Pancreas (tissue), 10 donors: ENCODE measurements around the gene SIRPG. TPM values are rescaled to one million over a fixed set of nuclear protein-coding genes. Genes with fewer than 3 reads are reported as not detected.
"Not testable (repeated sequence)": the region's sequence is repeated elsewhere in the genome, so short reads cannot be mapped to it uniquely, and the experiment has no call there.

ENCODE experiments used
- ATAC-seq, 4 donors: fragments of 200-7000 bp; cut with Tn5 transposase; one replicate each; pipeline versions ENCODE4 v1.8.0 to v1.9.1; 2020; ENCODE audit warnings: mild to moderate bottlenecking in 4 of 4, moderate library complexity in 4 of 4
- DNase-seq, 6 donors: peaks; one replicate each; pipeline ENCODE4 v3.0.0-alpha.2; 2020
- FAIRE-seq: peaks from 2 replicates; lab custom pipeline; 2012; peaks lifted over from hg19 to GRCh38; lab: Jason Lieb, UNC
- H3K27ac ChIP-seq, 4 donors: fragments of 200-600 bp; sonication (generic); 1 replicate in 3 of 4; 2 replicates in 1 of 4; pipeline versions ENCODE4 v1.5.0 to v1.8.0; 2020
- H3K27me3 ChIP-seq, 4 donors: fragments of 200-600 bp; one replicate each; pipeline ENCODE4 v1.8.0; 2021
- H3K36me3 ChIP-seq, 3 donors: fragments of 200-600 bp; sonication (generic) in 1 of 3; one replicate each; pipeline versions ENCODE4 v1.5.0 to v1.8.0; 2020 to 2021
- H3K4me1 ChIP-seq, 3 donors: fragments of 200-600 bp; one replicate each; pipeline ENCODE4 v1.8.0; 2021
- H3K4me3 ChIP-seq, 4 donors: fragments of 200-600 bp; sonication (generic) in 2 of 4; one replicate each; pipeline versions ENCODE4 v1.5.0 to v1.8.0; 2020 to 2021
- H3K9me3 ChIP-seq, 4 donors: fragments of 200-600 bp; one replicate each; pipeline ENCODE4 v1.8.0; 2021
- WGBS, 2 donors: extraction: QIAGEN DNeasy Blood & Tissue Kit; methylation state at CpG; one replicate each; pipeline ENCODE4 v1.1.7; 2013; 5-methylcytosine and 5-hydroxymethylcytosine counted together
- intact Hi-C, 3 donors: fragments of 100-400 bp; cut with DNase I; formaldehyde crosslinking; loops; one replicate each; pipeline versions ENCODE4 v1.11.1 to v1.14.2; 2022
- polyA plus RNA-seq, 2 donors: library from polyadenylated mRNA; stranded (reverse); fragments of 200-250 nt; gene quantifications; one replicate each; pipeline ENCODE4 v1.2.3, GENCODE V29; 2013
- total RNA-seq, 6 donors: library from RNA; stranded (reverse); fragmentation: NEBNext Ultra II Directional in 4 of 6; extraction: Animal tissue kit (Norgen Biotek cat#: 25700) in 4 of 6; gene quantifications; one replicate each; pipeline versions ENCODE4 v1.2.1 to v1.2.4, GENCODE V29; 2021 to 2023
- TF ChIP-seq, protein P1 (sequence below), 4 donors: fragments of 200-600 bp; sonication (generic) in 3 of 4; IDR thresholded peaks; one replicate each; pipeline versions ENCODE4 v1.5.0 to v1.8.0; 2021; ENCODE audit warnings: antibody characterized with exemption in 4 of 4
- donor health status: healthy with polysubstance abuse.
- donor health status: DM: no; HTN: no; CAD: no; lungs with moderate emphysema.
- donor health status: DM: no; HTN: no; CAD: no.
- donor health status: control.
- donor health status: control.
- donor health status: Bipolar disorder and iron deficiency.
- donor health status: DM: yes; HTN: yes; CAD: no.
- donor health status: DM: no; HTN: no; CAD: no.
- donor health status: DM: no; HTN: no; CAD: no.
- donor health status: DM: yes; HTN: yes; CAD: no.

The SIRPG gene
- total RNA-seq (under 1 TPM in 4 of 6 donors, not detected in 2; 0.12 to 0.28 (median 0.25) TPM), polyA plus RNA-seq (under 1 TPM in 1 of 2 donors, not detected in 1; 0.12 TPM)

DNA sequence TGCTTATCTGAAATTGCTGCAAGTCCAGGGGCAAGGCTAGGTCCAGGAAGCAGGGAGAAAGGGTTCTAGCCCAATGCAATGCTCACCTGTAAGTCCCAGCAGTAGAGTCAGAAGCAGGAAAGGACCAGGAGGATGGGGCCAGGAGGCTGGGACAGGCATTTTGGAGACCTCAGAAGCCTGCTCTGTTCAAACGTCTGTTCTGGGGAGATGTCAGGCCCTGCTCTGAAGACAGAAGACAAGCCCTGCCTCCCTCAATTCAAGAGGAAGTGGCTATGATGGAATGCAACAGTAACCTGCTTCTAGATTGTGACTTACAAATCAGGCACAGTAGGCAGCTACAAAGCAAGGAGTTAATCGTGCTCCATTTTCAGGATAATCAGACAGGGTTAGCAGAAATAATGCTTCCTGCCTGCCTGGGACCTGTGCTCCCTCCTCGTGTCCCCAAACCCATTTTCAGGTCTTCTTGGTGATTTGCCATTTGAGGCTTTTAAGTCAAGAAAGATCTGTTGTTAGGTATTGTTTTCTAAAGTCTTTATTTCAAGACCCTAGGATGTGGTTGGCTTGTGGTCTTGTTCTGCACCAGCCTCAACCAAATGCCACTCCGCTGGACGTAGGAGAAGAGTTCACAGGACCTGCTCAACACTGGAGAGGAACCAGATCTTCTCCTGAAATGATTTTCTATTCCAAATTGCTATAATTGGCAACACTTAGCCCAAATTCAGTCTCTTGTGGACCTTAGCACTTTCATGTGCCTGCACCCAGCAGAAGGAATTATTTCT lies at the start of gene SIRPG:
Gene SIRPG, minus strand, starts transcription at position 224 of the 779 bp plus-strand sequence. Its CDS starts 65 bp downstream, at position 159.
- FAIRE-seq (no peak), DNase-seq (no peak), ATAC-seq (no peak)
- intact Hi-C loops = no loop called here
- H3K9me3 ChIP-seq = no peaks in the 10 kb centered on the region
- H3K27me3 ChIP-seq = peaks cover 0 to 3% (median 0%) of the 10 kb centered on the region in 4 donors
- H3K4me3 ChIP-seq = no peak within 1 kb of the TSS
- TF ChIP-seq, protein P1, sequence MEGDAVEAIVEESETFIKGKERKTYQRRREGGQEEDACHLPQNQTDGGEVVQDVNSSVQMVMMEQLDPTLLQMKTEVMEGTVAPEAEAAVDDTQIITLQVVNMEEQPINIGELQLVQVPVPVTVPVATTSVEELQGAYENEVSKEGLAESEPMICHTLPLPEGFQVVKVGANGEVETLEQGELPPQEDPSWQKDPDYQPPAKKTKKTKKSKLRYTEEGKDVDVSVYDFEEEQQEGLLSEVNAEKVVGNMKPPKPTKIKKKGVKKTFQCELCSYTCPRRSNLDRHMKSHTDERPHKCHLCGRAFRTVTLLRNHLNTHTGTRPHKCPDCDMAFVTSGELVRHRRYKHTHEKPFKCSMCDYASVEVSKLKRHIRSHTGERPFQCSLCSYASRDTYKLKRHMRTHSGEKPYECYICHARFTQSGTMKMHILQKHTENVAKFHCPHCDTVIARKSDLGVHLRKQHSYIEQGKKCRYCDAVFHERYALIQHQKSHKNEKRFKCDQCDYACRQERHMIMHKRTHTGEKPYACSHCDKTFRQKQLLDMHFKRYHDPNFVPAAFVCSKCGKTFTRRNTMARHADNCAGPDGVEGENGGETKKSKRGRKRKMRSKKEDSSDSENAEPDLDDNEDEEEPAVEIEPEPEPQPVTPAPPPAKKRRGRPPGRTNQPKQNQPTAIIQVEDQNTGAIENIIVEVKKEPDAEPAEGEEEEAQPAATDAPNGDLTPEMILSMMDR (IDR thresholded peaks at IDR 0.05) = no peak
- WGBS, 2 donors = 49 to 51% methylated on average over 5 of the region's 5 CpGs
- H3K36me3 ChIP-seq = no peaks in the 10 kb centered on the region
- H3K4me1 ChIP-seq = no peaks in the 10 kb centered on the region
- H3K27ac ChIP-seq = no peak within 1 kb of the TSS

DNA sequence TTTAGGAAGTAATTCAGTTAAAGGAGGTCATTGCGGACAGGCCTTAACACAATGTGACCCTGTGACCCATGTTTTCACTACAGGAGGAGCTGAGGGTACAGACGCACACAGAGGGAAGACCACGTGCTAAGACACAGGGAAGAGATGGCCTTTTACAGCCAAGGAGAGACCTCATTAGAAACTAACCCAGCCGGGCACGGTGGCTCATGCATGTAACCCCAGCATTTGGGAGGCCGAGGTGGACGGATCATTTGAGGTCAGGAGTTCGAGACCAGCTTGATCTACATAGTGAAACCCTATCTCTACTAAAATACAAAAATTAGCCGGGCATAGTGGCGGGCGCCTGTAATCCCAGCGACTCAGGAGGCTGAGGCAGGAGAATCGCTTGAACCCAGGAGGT lies 49.3 kb upstream of the SIRPG start:
- H3K4me1 ChIP-seq, H3K4me3 ChIP-seq, intact Hi-C loops, H3K9me3 ChIP-seq, FAIRE-seq, H3K36me3 ChIP-seq, H3K27me3 ChIP-seq, H3K27ac ChIP-seq, ATAC-seq, DNase-seq: not testable (repeated sequence)
- 77 to 78% methylated on average over 13 of the region's 13 CpGs for WGBS, 2 donors

DNA sequence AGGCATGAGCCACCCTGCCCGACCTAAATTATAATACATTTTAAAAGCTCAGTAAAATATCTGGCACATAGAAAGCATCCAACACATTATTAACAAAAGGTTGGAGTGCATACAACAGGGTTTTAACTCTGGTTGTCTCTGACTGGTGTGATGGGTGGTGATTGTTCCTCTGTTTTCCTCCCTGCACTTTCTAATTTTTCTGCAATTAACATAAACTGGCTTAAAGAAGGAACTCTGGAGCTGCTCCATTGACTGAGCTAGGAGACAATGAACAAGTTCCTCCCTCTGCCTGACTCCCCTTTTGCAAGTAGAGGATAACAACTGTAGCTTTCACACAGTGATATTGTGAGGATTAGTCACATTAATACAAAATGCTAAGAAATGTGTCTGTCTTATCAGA lies 48.5 kb upstream of the SIRPG start:
- H3K9me3 ChIP-seq = no peaks in the 10 kb centered on the region
- no peaks in the 10 kb centered on the region for H3K36me3 ChIP-seq
- FAIRE-seq = no peak
- H3K27ac ChIP-seq = no peak overlapping the region
- ATAC-seq = no peak
- TF ChIP-seq, protein P1 (IDR thresholded peaks at IDR 0.05) = no peak
- H3K27me3 ChIP-seq = no peaks in the 10 kb centered on the region
- DNase-seq = no peak
- WGBS, 2 donors = 25 to 38% methylated on average over 1 of the region's 1 CpG
- no peak overlapping the region for H3K4me3 ChIP-seq
- no peaks in the 10 kb centered on the region for H3K4me1 ChIP-seq
- intact Hi-C loops = no loop called here

DNA sequence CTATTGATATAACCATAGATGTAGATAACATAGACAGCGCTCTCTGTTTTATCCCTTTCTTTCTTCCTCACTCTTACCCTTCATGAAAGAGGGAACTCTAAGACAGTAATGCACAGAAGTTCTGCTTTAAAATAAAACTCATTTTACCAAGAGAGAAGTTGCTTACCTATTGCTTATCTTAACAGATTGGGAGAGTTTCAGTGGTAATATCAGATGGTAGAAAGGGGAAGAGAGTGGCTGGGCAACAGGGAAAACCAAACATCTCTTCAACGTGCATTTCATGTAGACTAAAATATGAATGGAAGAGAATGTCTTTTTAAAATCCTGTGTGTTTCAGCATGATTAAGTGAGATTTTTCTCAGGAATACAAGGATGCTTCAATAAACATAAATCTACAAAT lies 45.3 kb upstream of the SIRPG start:
- H3K9me3 ChIP-seq = no peaks in the 10 kb centered on the region
- TF ChIP-seq, protein P1 (IDR thresholded peaks at IDR 0.05) = no peak
- no peak overlapping the region for H3K4me3 ChIP-seq
- ATAC-seq (no peak), FAIRE-seq (no peak), DNase-seq (no peak)
- no peaks in the 10 kb centered on the region for H3K27me3 ChIP-seq
- WGBS, 2 donors = 59 to 75% methylated on average over 2 of the region's 2 CpGs
- H3K27ac ChIP-seq = no peak overlapping the region
- H3K36me3 ChIP-seq = no peaks in the 10 kb centered on the region
- H3K4me1 ChIP-seq = no peaks in the 10 kb centered on the region
- intact Hi-C loops = no loop called here

DNA sequence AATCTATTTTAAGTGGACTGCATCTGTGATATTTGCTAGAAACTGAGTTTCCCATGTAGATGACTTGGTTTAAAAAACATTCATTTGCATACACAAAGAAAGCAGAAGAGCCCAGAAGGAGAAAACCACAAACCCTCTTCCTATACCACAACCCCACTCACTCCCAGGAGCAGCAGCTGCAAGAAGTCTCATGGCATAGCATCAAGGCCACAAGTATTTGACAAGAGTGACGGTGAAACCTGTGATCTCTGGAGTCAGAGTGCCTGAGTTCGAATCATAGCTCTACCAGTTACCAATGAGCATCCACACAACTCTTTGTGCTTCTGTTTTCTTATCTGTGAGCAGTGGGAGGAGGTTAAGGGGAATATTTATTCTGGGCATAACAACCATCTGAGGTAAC lies 44.7 kb upstream of the SIRPG start:
- 21 to 32% methylated on average over 2 of the region's 2 CpGs for WGBS, 2 donors
- no peak for DNase-seq
- Histone ChIP-seq H3K4me1 (no peaks in the 10 kb centered on the region), H3K27me3 (no peaks in the 10 kb centered on the region), H3K27ac (no peak overlapping the region), H3K4me3 (no peak overlapping the region), H3K9me3 (no peaks in the 10 kb centered on the region), H3K36me3 (no peaks in the 10 kb centered on the region)
- ATAC-seq = peak in 2 of 4 donors; percentile 32 to 59
- FAIRE-seq = no peak
- intact Hi-C loops = no loop called here
- TF ChIP-seq, protein P1 (IDR thresholded peaks at IDR 0.05) = no peak
